MM.1S (cell line): ENCODE measurements around the gene CTTN.

ENCODE experiments used
- DNase-seq: peaks from one replicate; pipeline ENCODE4 v3.0.0-alpha.2; 2015
- H2AFZ ChIP-seq: fragments of 300-600 bp; sonication (generic); 2 replicates; pipeline ENCODE4 v1.6.0; 2016; ENCODE audit warnings: antibody characterized with exemption, low read length
- H3F3A ChIP-seq: fragments of 300-600 bp; sonication (generic); 2 replicates; pipeline ENCODE4 v1.6.1; 2016; ENCODE audit warnings: mild to moderate bottlenecking, antibody characterized with exemption, low read length, moderate library complexity, mixed read lengths; ENCODE audit not compliant: insufficient read depth
- H3K27ac ChIP-seq: fragments of 300-600 bp; sonication (generic); 2 replicates; pipeline ENCODE4 v1.5.1; 2016; ENCODE audit warnings: mild to moderate bottlenecking, low read length
- H3K27me3 ChIP-seq: fragments of 300-600 bp; sonication (generic); replicated peaks from 2 replicates; pipeline ENCODE4 v1.6.0; 2016; ENCODE audit warnings: low read length; ENCODE audit not compliant: insufficient read depth
- H3K36me3 ChIP-seq: fragments of 300-600 bp; sonication (generic); replicated peaks from 2 replicates; pipeline ENCODE4 v1.6.1; 2016; ENCODE audit warnings: mild to moderate bottlenecking, low read length, mixed read lengths; ENCODE audit not compliant: insufficient read depth
- H3K4me1 ChIP-seq: fragments of 300-600 bp; sonication (generic); 2 replicates; pipeline ENCODE4 v1.6.1; 2016; ENCODE audit warnings: low read length, mixed read lengths
- H3K4me2 ChIP-seq: fragments of 300-600 bp; sonication (generic); 2 replicates; pipeline ENCODE4 v1.6.0; 2016; ENCODE audit warnings: low read depth, low read length
- H3K4me3 ChIP-seq: fragments of 300-600 bp; sonication (generic); 2 replicates; pipeline ENCODE4 v1.5.1; 2016; ENCODE audit warnings: low read length, mixed read lengths
- H3K79me2 ChIP-seq: fragments of 300-600 bp; sonication (generic); 2 replicates; pipeline ENCODE4 v1.6.1; 2016; ENCODE audit warnings: mixed run types, low read length, mixed read lengths
- H3K9ac ChIP-seq: fragments of 300-600 bp; sonication (generic); 2 replicates; pipeline ENCODE4 v1.6.1; 2016; ENCODE audit warnings: low read length, mixed read lengths
- H3K9me2 ChIP-seq: fragments of 300-600 bp; sonication (generic); replicated peaks from 2 replicates; pipeline ENCODE4 v1.6.1; 2016; ENCODE audit warnings: mild to moderate bottlenecking, low read length, mixed read lengths; ENCODE audit not compliant: insufficient read depth
- H3K9me3 ChIP-seq: fragments of 300-600 bp; sonication (generic); replicated peaks from 2 replicates; pipeline ENCODE4 v1.6.1; 2016; ENCODE audit warnings: mild to moderate bottlenecking, low read length, mixed read lengths; ENCODE audit not compliant: insufficient read depth
- H4K20me1 ChIP-seq: fragments of 300-600 bp; sonication (generic); 2 replicates; pipeline ENCODE4 v1.6.1; 2016; ENCODE audit warnings: mild to moderate bottlenecking, low read length, moderate library complexity, mixed read lengths; ENCODE audit not compliant: insufficient read depth
- EZH2 ChIP-seq: fragments of 300-600 bp; sonication (generic); optimal IDR thresholded peaks from 2 replicates; pipeline ENCODE3; 2017; ENCODE audit warnings: low read depth, mild to moderate bottlenecking, antibody characterized with exemption, low read length, mixed read lengths
- EZH2phosphoT487 ChIP-seq: fragments of 300-600 bp; sonication (generic); IDR thresholded peaks from 2 replicates; pipeline ENCODE4 v1.6.1; 2018; ENCODE audit warnings: antibody characterized with exemption, low read length
- TF ChIP-seq, protein P1 (sequence below): fragments of 300-600 bp; sonication (generic); IDR thresholded peaks from 2 replicates; pipeline ENCODE4 v1.5.1; 2016; ENCODE audit warnings: antibody characterized with exemption, low read length, mixed read lengths

CTTN gene

DNA sequence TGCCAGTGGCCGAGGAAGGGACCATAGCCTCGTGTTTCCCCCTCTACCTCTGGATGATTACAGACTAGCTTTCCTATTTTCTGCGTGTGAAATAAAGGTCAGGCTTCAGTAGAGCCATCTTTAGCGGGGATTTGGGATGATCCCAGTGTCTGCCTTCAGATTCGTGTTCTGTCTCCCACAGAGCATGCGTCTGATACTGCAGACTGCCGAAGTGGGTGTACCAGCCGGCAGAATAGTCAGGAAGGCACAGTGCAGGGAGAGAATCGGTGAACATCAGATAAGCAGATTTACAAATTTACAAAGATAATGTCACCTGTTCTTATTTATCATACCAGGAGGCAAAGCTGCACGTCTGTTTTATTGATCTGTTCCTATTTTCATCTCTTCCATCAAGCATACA, 11.1 kb downstream of the CTTN start:
- DNase-seq: no peak
- H3K4me1 ChIP-seq: no peaks in the 10 kb centered on the region
- no peak overlapping the region for H2AFZ ChIP-seq
- no peaks in the 10 kb centered on the region for H3K36me3 ChIP-seq
- H3K4me3 ChIP-seq: no peak overlapping the region
- peaks cover 89% of the 10 kb centered on the region for H3K27me3 ChIP-seq
- no peaks in the 10 kb centered on the region for H3K9me3 ChIP-seq
- H3K9ac ChIP-seq: no peak overlapping the region
- no peaks in the 10 kb centered on the region for H4K20me1 ChIP-seq
- no peaks in the 10 kb centered on the region for H3K9me2 ChIP-seq
- TF ChIP-seq EZH2phosphoT487: no peak
- no peak overlapping the region for H3K27ac ChIP-seq
- H3F3A ChIP-seq: no peaks in the 10 kb centered on the region
- H3K79me2 ChIP-seq: no peaks in the 10 kb centered on the region
- H3K4me2 ChIP-seq: no peak overlapping the region

DNA sequence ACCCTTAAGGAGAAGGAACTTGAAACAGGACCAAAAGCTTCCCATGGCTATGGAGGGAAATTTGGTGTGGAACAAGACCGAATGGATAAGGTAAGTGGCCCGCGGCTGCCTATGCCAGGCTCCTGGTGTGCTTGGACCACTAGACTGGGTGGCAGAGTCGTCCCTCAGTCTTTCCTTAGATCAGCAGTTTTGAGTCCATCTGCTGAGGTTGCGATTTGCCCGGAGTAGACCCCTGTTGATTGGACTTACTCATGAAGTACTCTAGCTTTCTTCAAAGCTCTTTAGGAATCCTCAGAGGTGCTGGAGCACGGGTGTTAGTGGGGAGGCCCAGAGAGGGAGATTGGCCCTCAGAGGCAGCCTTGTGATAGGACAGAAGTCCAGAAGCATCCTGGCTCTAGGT, 11.5 kb downstream of the CTTN start:
- H3K27ac ChIP-seq: no peak overlapping the region
- peaks cover 89% of the 10 kb centered on the region for H3K27me3 ChIP-seq
- no peak overlapping the region for H3K4me2 ChIP-seq
- no peaks in the 10 kb centered on the region for H3K9me3 ChIP-seq
- no peaks in the 10 kb centered on the region for H3K4me1 ChIP-seq
- TF ChIP-seq, protein P1, sequence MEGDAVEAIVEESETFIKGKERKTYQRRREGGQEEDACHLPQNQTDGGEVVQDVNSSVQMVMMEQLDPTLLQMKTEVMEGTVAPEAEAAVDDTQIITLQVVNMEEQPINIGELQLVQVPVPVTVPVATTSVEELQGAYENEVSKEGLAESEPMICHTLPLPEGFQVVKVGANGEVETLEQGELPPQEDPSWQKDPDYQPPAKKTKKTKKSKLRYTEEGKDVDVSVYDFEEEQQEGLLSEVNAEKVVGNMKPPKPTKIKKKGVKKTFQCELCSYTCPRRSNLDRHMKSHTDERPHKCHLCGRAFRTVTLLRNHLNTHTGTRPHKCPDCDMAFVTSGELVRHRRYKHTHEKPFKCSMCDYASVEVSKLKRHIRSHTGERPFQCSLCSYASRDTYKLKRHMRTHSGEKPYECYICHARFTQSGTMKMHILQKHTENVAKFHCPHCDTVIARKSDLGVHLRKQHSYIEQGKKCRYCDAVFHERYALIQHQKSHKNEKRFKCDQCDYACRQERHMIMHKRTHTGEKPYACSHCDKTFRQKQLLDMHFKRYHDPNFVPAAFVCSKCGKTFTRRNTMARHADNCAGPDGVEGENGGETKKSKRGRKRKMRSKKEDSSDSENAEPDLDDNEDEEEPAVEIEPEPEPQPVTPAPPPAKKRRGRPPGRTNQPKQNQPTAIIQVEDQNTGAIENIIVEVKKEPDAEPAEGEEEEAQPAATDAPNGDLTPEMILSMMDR: no peak
- H3F3A ChIP-seq: no peaks in the 10 kb centered on the region
- no peaks in the 10 kb centered on the region for H3K79me2 ChIP-seq
- H2AFZ ChIP-seq: no peak overlapping the region
- H4K20me1 ChIP-seq: no peaks in the 10 kb centered on the region
- H3K4me3 ChIP-seq: no peak overlapping the region
- no peaks in the 10 kb centered on the region for H3K36me3 ChIP-seq
- DNase-seq: no peak
- H3K9ac ChIP-seq: no peak overlapping the region
- no peaks in the 10 kb centered on the region for H3K9me2 ChIP-seq

GRCh38 chr11:70410276-70411205, 12.2 kb downstream of the CTTN start:
- Histone ChIP-seq H3K4me3 (no peak overlapping the region), H2AFZ (no peak overlapping the region), H3K9ac (no peak overlapping the region), H4K20me1 (no peaks in the 10 kb centered on the region), H3K27me3 (peaks cover 89% of the 10 kb centered on the region), H3F3A (no peaks in the 10 kb centered on the region), H3K4me1 (no peaks in the 10 kb centered on the region), H3K79me2 (no peaks in the 10 kb centered on the region), H3K4me2 (no peak overlapping the region), H3K9me3 (no peaks in the 10 kb centered on the region), H3K36me3 (no peaks in the 10 kb centered on the region), H3K9me2 (no peaks in the 10 kb centered on the region), H3K27ac (no peak overlapping the region)
- DNase-seq: no peak
- TF ChIP-seq EZH2: no peak
- TF ChIP-seq EZH2phosphoT487: no peak
- TF ChIP-seq, protein P1: no peak
